H1 (cell line): Measurements from ENCODE around the gene GOLGA1. TPM values are rescaled to one million over a fixed set of nuclear protein-coding genes. Genes with fewer than 3 reads are reported as not detected.

Experiments
- ASH2L ChIP-seq: fragments of 200-600, 300-600 bp; sonication (generic); IDR thresholded peaks from one replicate; pipeline ENCODE4 v1.7.1; 2017; ENCODE audit warnings: low read length
- BRCA1 ChIP-seq: IDR thresholded peaks from 2 replicates; pipeline ENCODE4 v1.6.1; 2012; ENCODE audit warnings: low read depth, low read length, improper control_type of control experiment
- CHD7 ChIP-seq: fragments of 300-600 bp; sonication (generic); IDR thresholded peaks from 2 replicates; pipeline ENCODE4 v1.7.1; 2012; ENCODE audit warnings: low read length, moderate library complexity, mild to moderate bottlenecking, inconsistent platforms; ENCODE audit not compliant: insufficient replicate concordance
- EP300 ChIP-seq, 2 experiments: IDR thresholded peaks; 1 replicate in 1 of 2; 2 replicates in 1 of 2; pipeline ENCODE4 v1.6.1; 2011 to 2012; ENCODE audit warnings: low read depth in 2 of 2, low read length in 2 of 2, mild to moderate bottlenecking in 2 of 2, borderline replicate concordance in 1 of 2, inconsistent platforms in 1 of 2, moderate library complexity in 1 of 2
- FOSL1 ChIP-seq: IDR thresholded peaks from 2 replicates; pipeline ENCODE4 v1.6.1; 2011; ENCODE audit warnings: mild to moderate bottlenecking, low read depth, low read length, moderate library complexity; ENCODE audit not compliant: insufficient read depth
- JUN ChIP-seq: IDR thresholded peaks from 2 replicates; pipeline ENCODE4 v1.6.1; 2011; ENCODE audit warnings: low read depth, mild to moderate bottlenecking, improper control_type of control experiment, low read length
- POLR2A ChIP-seq, 2 experiments: IDR thresholded peaks; 1 replicate in 1 of 2; 2 replicates in 1 of 2; pipeline ENCODE4 v1.6.1; 2011; ENCODE audit warnings: low read depth in 2 of 2, low read length in 2 of 2, mild to moderate bottlenecking in 2 of 2; ENCODE audit errors: control extremely low read depth in 1 of 2
- RXRA ChIP-seq: IDR thresholded peaks from 2 replicates; pipeline ENCODE4 v1.6.1; 2011; ENCODE audit warnings: low read depth, mild to moderate bottlenecking, low read length, moderate library complexity; ENCODE audit not compliant: insufficient read depth
- SRF ChIP-seq: IDR thresholded peaks from 2 replicates; pipeline ENCODE4 v1.6.1; 2011; ENCODE audit warnings: mild to moderate bottlenecking, low read depth, low read length, moderate library complexity
- TAF1 ChIP-seq: IDR thresholded peaks from 2 replicates; pipeline ENCODE4 v1.6.1; 2011; ENCODE audit warnings: mild to moderate bottlenecking, low read depth, low read length
- TAF7 ChIP-seq: optimal IDR thresholded peaks from 2 replicates; pipeline ENCODE3; 2011; ENCODE audit warnings: low read depth, mild to moderate bottlenecking, inconsistent platforms, low read length, moderate library complexity, borderline replicate concordance
- polyA plus RNA-seq, 7 experiments: library from polyadenylated mRNA; depleted of rRNA in 3 of 7; stranded (reverse) in 5 of 7; unstranded in 2 of 7; fragments of >200 nt in 5 of 7; fragments of 200-250 nt in 2 of 7; gene quantifications; 1 replicate in 5 of 7; 2 replicates in 1 of 7; 4 replicates in 1 of 7; pipeline versions ENCODE4 v1.2.1 to v1.2.3, GENCODE V29; 2011 to 2013; ENCODE audit warnings: missing spikeins in 2 of 7, mixed read lengths in 2 of 7
- total RNA-seq: library from RNA; stranded (reverse); fragmentation: NEBNext Ultra II Directional; extraction: Animal tissue kit (Norgen Biotek cat#: 25700); gene quantifications from 2 replicates; pipeline ENCODE4 v1.2.1, GENCODE V29; 2021

Gene GOLGA1
- total and polyA plus RNA-seq, 2 of the 8 experiments (the other 6 are each of a cell fraction or from before 2014, with no cell fraction given): 4.8 to 6.5 TPM

DNA sequence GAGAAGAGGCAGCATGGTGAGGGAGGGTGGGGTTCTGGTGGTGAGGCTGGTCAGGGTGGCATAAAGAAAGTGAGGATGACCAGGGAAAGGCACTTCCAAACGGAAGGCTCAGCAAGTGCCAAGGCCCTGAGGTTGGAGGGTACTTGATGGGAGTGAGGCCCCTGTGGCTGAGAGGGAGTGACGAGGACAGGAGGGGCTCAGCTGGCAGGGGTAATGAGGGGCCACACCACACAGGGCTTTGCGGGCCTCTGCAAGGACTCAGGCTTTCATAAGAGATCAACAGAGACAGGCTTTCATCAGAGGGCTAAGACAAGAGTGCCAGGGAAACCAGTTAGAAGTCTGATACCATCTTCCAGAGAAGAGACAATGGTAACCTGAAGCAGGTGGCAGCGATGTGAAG is 55.3 kb downstream of the GOLGA1 start (continued):
- no peak for TF ChIP-seq CHD7
- TF ChIP-seq ASH2L: no peak
- TF ChIP-seq FOSL1: no peak
- TF ChIP-seq TAF1: no peak
- no peak for TF ChIP-seq JUN
- no peak for TF ChIP-seq TAF7
- TF ChIP-seq BRCA1: no peak
- no peak for TF ChIP-seq POLR2A (IDR thresholded peaks at IDR 0.05; ENCODE audit: control extremely low read depth in 1 of 2, low read depth in 2 of 2, low read length in 2 of 2)
- no peak for TF ChIP-seq SRF
- no peak for TF ChIP-seq RXRA
- no peak for TF ChIP-seq EP300 (IDR thresholded peaks at IDR 0.05; ENCODE audit: borderline replicate concordance in 1 of 2, low read depth in 2 of 2, low read length in 2 of 2)
- TF ChIP-seq, all 59 proteins: peak for 0
